Breast epithelium (tissue), 3 donors: ENCODE measurements around the gene ABCC1.

Experiments
- POLR2A ChIP-seq: fragments of 450-650 bp; IDR thresholded peaks from one replicate; pipeline ENCODE4 v1.6.1; 2016; ENCODE audit warnings: antibody characterized with exemption, mild to moderate bottlenecking, moderate library complexity
- POLR2AphosphoS5 ChIP-seq, 3 donors: sonication (generic); formaldehyde crosslinking; IDR thresholded peaks; one replicate each; pipeline ENCODE4 v1.6.1; 2017; ENCODE audit warnings: antibody characterized with exemption in 3 of 3
- TF ChIP-seq, protein P1 (sequence below), 3 donors: fragments of 450-650 bp; IDR thresholded peaks; one replicate each; pipeline ENCODE4 v1.5.1; 2016 to 2017; ENCODE audit warnings: antibody characterized with exemption in 3 of 3, mild to moderate bottlenecking in 3 of 3, moderate library complexity in 3 of 3

- TF ChIP-seq POLR2AphosphoS5 (IDR thresholded peaks at IDR 0.05) (no peak), POLR2A (no peak)
- TF ChIP-seq, protein P1, sequence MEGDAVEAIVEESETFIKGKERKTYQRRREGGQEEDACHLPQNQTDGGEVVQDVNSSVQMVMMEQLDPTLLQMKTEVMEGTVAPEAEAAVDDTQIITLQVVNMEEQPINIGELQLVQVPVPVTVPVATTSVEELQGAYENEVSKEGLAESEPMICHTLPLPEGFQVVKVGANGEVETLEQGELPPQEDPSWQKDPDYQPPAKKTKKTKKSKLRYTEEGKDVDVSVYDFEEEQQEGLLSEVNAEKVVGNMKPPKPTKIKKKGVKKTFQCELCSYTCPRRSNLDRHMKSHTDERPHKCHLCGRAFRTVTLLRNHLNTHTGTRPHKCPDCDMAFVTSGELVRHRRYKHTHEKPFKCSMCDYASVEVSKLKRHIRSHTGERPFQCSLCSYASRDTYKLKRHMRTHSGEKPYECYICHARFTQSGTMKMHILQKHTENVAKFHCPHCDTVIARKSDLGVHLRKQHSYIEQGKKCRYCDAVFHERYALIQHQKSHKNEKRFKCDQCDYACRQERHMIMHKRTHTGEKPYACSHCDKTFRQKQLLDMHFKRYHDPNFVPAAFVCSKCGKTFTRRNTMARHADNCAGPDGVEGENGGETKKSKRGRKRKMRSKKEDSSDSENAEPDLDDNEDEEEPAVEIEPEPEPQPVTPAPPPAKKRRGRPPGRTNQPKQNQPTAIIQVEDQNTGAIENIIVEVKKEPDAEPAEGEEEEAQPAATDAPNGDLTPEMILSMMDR (IDR thresholded peaks at IDR 0.05) = no peak
These were observed 195.0 kb downstream of the ABCC1 start for GRCh38 chr16:16144416-16144815.
